Endometrium (tissue), 2 donors: ENCODE data around the gene ZNF750.

Experiments
- FAIRE-seq: peaks from 2 replicates; lab custom pipeline; 2012; peaks lifted over from hg19 to GRCh38; lab: Jason Lieb, UNC
- donor health status: control.
- donor health status: control.

Gene ZNF750

DNA sequence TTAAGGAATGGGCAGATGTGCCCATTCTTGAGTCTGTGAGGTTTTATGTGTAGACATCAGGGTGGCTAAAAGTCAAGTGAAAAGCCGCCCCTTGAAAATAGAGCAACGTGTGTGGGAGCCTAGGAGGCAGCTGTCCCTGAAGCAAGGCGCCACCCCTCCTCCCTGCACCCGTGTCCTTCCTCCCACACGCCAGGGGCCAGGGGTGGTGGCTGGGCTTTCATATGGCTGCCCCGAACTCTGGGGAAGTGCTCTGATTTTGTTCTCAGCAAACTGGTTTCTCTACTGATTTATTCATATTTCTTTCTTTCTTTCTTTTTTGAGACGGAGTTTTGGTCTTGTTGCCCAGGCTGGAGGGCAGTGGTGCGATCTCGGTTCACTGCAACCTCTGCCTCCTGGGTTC is 4.7 kb downstream of the ZNF750 start:
- FAIRE-seq, result no peak

DNA sequence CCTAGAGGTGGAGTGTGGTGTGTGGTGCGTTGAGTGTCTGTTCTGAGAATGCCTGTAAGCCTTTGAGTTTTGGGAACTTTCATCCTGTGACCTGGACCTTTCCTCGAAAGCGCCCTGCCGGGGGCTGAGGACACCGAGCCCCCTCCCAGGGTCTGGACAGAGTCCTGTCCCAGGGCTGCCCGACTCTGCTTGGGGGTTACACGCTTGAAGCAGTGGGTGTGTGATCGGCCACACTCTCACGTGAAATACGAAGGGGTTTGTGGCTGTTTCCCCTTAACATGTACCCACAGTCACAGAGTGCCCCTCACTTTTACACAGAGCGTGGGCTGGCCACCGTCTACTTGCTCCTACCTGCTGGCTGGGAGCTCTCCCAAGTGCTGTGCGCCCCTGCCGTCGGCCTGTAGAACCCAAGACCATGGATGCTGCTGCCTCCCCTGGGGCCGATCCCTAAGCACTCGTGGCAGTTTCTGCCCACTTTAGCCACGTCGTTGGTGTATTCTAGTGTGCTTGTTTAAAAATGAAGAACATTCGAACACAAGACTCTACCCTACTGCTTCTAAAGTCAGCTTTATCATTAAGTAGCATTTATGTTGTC is 6.8 kb downstream of the ZNF750 start:
- FAIRE-seq, result no peak

DNA sequence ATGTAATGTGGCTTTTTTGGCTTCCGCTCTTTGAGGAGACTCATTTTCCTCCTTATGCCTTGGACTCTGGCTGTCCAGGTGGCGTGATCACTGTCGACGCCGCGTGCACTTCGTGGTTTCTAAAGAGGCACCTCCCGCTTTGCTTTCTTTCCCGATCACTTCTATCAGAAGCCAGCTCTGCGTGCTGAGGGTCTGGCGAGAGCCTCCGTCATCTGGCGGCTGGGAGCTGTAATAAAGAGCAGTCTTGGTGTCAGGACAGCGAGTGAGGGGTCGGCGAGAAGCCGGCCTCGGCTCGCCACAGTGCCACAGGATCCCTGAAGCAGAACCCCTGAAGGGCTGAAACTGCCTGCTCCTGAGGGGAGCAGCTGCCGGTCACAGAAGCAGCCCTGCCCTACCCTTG is 7.4 kb downstream of the ZNF750 start:
- no peak for FAIRE-seq

- FAIRE-seq, result no peak
These were observed 8.0 kb downstream of the ZNF750 start for GRCh38 chr17:82831818-82832200.

DNA sequence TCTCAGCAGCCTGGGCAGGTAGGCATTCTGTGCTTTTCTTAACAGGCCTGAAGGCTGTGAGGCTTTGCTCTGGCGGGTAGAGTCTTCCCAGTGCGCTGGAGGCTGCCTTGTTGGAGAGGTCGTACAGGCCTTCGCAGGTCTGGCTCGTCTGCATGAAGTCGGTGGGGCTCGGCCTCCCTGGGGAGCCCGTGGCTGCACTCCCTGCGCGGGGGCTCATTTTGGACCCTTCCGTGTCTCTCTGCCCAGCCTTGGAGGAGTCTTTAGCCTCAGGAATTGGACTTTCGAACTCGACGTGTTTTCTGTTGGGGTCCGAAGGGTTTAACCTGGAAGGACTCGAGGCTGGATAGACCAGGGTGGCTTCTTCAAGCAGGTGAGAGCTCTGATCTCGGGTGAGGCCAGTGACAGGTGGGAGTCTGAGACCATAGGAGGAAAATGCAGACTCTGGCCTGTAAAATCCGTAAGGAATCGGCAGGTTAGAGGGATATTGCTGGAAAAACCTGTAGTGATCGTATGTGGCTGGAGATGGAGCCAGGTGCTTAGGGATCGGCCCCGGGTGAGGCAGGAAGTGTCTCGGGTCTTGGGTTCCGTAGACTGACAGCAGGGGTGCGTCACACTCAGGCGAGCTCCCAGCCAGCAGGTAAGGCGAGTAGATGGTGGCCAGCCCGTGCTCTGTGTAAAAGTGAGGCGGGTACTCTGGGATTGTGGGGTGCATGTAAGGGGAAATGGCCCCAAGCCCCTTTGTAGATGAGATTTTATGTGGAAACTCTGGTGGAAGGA is 8.6 kb downstream of the ZNF750 start:
- no peak for FAIRE-seq

- no peak for FAIRE-seq
These were observed 9.6 kb downstream of the ZNF750 start for GRCh38 chr17:82830249-82830661.

GRCh38 chr17:82828875-82829487 is 10.8 kb downstream of the ZNF750 start:
- FAIRE-seq, result no peak

GRCh38 chr17:82826956-82827355 is 12.9 kb downstream of the ZNF750 start:
- FAIRE-seq, result no peak

DNA sequence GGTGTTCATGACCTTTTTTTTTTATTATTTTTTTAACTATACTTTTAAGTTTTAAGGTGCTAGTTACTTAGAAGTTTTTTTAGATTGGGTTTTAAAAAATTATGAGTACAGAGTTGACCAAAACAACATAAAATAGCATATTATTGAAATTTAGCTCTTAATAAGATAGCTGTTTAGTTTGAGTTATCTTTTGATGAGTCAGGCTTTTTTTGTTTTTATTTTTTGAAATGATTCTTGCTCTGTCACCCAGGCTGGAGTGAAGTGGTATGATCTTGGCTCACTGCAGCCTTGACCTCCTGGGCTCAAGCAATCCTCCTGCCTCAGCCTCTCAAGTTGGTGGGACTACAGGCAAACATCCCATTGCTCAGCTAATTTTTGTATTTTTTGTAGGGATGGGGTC is 13.6 kb downstream of the ZNF750 start:
- no peak for FAIRE-seq

GRCh38 chr17:82825540-82826124 is 14.2 kb downstream of the ZNF750 start:
- FAIRE-seq, result no peak

DNA sequence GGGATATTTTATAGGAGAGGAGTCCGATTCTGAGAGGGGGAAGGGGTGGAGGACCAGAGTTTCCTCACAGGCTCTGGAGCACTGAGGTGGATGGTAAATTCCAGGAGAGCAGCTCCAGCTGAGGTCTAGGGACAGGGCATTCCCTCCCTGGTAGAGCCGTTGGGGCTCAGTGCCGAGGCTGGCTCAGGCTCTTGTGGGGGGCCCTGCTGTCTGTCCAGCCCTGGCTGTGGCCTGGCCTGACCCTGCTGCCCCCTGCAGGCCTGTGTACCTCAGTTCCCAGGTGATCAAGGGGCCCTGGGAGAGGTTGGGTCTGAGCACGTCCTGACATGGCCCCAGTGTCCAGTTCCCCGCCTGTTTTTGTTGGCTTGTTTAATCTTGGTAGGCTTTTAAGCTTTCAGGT is 16.8 kb downstream of the ZNF750 start:
- FAIRE-seq, result no peak

DNA sequence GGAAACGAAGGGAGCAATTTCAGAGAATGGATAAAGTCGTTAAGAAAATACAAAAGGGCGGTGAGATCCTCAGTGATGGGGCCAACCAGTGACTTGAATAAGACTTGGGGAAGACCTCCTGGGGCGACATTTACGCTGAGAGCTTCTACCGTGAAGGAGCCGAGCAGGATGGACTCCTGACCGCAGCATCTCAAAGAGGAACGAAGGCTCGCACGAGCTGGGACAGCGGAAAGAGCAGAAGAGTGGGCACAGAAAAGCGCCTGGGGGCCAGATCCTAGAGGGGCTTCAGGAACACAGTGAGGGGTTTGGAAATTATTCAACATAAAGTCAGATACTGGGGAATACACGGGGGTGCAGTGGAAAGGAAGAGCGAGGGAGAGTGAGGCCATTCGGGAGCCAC is 17.5 kb downstream of the ZNF750 start:
- FAIRE-seq, result no peak

DNA sequence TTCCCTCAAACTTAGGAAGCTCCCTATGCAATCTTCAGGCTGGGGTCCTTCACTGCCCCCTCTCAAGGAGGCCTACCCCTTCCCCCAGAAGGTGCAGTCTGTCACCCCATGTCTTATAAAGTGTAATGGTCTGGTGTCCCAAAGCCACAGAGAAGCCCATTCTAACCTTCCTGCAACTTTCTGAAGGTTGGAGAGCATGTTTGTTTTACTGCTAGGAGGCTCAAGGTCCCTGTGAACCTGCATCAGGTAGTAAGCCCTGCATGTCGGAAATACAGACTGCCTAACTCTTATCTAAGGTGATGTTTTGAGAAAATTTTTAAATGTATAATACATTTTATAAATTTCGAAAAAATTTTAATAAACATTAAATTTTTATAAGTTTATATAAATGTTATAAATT is 18.3 kb downstream of the ZNF750 start:
- no peak for FAIRE-seq

- FAIRE-seq, result no peak
These were observed 19.3 kb downstream of the ZNF750 start for GRCh38 chr17:82820278-82821251.

GRCh38 chr17:82817947-82818346 is 21.9 kb downstream of the ZNF750 start:
- no peak for FAIRE-seq

DNA sequence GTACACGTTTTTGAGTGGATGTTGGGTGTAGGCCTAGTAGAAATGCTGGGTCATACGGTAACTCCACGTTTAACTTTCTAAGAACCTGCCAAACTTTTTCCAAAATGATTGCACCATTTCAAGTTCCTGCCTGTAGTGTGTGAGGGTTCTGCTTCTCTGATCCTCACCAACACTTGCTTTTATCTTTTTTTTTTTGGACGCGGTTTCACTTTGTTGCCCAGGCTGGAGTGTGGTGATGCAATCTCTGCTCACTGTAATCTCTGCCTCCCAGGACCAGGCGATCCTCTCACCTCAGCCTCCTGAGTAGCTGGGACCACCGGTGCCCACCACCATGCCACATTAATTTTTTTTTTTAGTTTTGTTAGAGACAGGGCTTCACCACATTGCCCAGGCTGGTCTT is 23.5 kb downstream of the ZNF750 start:
- no peak for FAIRE-seq

GRCh38 chr17:82815790-82816305 is 24.0 kb downstream of the ZNF750 start:
- no peak for FAIRE-seq

GRCh38 chr17:82815354-82815753 is 24.5 kb downstream of the ZNF750 start:
- no peak for FAIRE-seq

DNA sequence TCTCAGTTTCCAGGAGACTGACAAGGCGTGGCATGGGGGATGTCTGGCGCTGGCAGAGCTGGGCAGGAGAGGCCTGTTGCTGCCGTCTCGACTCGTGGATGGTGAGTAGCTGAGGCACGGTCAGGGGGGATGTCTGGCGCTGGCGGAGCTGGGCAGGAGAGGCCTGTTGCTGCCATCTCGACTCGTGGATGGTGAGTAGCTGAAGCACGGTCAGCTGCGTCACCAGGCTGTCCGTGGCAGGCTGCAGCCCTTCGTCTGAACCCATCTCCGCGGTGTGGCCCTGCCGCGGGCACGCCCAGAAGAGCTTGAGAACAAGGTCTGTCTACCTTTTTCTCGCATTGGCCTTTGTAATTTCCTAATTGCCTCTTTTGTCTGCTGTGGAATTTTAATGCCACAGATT is 25.0 kb downstream of the ZNF750 start:
- FAIRE-seq, result no peak

DNA sequence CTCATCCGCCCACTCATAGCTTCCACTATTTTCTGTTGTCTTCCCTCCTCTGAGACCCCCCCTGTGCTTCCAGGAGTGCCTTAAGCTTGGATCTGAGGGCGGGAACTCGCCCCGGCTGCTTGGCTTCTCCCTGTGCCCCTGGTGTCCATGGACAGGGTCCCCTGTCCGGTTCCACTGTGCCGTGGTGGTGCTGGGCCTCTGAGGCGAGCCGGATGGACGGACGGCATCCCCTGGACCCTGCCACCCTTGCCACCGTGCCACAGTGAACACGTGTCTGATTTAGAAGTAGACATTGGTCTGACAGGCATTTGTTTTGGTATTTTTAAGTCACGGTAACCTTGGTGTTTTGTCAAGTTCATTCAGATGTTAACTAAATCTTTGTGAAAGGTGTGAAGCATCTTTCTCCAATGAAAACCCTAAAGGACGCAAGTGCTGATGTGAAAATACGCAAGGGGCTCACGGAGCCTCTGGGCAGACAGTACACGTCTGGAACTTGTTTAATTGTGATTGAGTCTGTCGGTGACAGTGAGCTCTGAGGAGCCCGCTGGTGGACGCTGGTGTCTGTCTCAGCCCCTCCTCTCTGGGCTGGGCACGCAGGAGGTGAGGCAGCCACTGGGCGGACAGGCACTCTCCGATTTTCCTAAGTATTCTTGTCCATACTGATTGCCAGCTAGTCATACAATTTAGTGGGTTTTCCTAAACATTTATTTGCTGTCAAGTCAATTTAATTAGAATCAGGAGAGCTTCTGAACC is 26.3 kb downstream of the ZNF750 start:
- FAIRE-seq, result no peak

DNA sequence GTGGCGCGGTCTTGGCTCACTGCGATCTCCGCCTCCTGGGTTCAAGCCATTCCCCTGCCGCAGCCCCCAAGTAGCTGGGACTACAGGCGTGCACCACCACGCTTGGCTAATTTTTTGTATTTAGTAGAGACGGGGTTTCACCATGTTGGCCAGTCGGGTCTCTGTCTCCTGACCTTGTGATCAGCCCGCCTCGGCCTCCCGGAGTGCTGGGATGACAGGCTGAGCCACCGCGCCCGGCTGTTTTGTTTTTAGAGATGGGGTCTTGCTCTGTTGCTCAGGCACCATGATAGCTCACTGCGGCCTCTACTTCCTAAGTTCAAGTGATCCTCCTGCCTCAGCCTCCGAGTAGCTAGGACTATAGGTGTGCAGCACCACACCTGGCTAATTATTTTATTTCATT is 27.2 kb downstream of the ZNF750 start:
- no peak for FAIRE-seq
